NB4 (cell line): Measurements from ENCODE around the gene TMCO4.

Experiments used
- CTCF ChIP-seq: IDR thresholded peaks from one replicate; pipeline ENCODE4 v1.5.1; 2012; ENCODE audit warnings: low read depth, low read length
- MAX ChIP-seq: IDR thresholded peaks from 2 replicates; pipeline ENCODE4 v1.6.1; 2011; ENCODE audit warnings: low read depth, low read length
- MYC ChIP-seq: IDR thresholded peaks from 2 replicates; pipeline ENCODE4 v1.6.1; 2011; ENCODE audit warnings: low read depth, low read length
- POLR2A ChIP-seq: IDR thresholded peaks from 2 replicates; pipeline ENCODE4 v1.6.1; 2011; ENCODE audit warnings: mild to moderate bottlenecking; ENCODE audit not compliant: insufficient read length; ENCODE audit errors: extremely low read depth

GRCh38 chr1:19769211-19769932 is 30.3 kb downstream of the TMCO4 start:
- no peak for TF ChIP-seq CTCF
- no peak for TF ChIP-seq MAX
- TF ChIP-seq MYC: no peak
- no peak for TF ChIP-seq POLR2A
